GM23338 (cell line): Measurements from ENCODE around the gene ITGB7.

Source experiments
- EZH2 ChIP-seq: fragments of 200-600 bp; sonication (generic); IDR thresholded peaks from one replicate; pipeline ENCODE4 v1.8.0; 2017; ENCODE audit warnings: antibody characterized with exemption, mild to moderate bottlenecking, low read depth; ENCODE audit not compliant: unreplicated experiment
- EZH2phosphoT487 ChIP-seq: fragments of 200-600 bp; sonication (generic); IDR thresholded peaks from one replicate; pipeline ENCODE4 v1.8.1; 2018; ENCODE audit warnings: antibody characterized with exemption; ENCODE audit not compliant: unreplicated experiment
- POLR2AphosphoS5 ChIP-seq: IDR thresholded peaks from 2 replicates; pipeline ENCODE4 v1.6.1; 2016; ENCODE audit warnings: antibody characterized with exemption, low read depth
- TF ChIP-seq, protein P1 (sequence below), 2 experiments: fragments of 200-600 bp in 1 of 2; sonication (generic) in 1 of 2; conservative IDR thresholded peaks; 2 replicates each; pipeline versions ENCODE4 v1.5.1 to v1.6.1; 2016 to 2017; ENCODE audit warnings: antibody characterized with exemption in 2 of 2, low read depth in 2 of 2, mild to moderate bottlenecking in 2 of 2, moderate library complexity in 1 of 2

GRCh38 chr12:53254816-53255545 is 47.9 kb upstream of the ITGB7 start:
- TF ChIP-seq EZH2 (no peak), POLR2AphosphoS5 (no peak), EZH2phosphoT487 (no peak)
- TF ChIP-seq, protein P1, sequence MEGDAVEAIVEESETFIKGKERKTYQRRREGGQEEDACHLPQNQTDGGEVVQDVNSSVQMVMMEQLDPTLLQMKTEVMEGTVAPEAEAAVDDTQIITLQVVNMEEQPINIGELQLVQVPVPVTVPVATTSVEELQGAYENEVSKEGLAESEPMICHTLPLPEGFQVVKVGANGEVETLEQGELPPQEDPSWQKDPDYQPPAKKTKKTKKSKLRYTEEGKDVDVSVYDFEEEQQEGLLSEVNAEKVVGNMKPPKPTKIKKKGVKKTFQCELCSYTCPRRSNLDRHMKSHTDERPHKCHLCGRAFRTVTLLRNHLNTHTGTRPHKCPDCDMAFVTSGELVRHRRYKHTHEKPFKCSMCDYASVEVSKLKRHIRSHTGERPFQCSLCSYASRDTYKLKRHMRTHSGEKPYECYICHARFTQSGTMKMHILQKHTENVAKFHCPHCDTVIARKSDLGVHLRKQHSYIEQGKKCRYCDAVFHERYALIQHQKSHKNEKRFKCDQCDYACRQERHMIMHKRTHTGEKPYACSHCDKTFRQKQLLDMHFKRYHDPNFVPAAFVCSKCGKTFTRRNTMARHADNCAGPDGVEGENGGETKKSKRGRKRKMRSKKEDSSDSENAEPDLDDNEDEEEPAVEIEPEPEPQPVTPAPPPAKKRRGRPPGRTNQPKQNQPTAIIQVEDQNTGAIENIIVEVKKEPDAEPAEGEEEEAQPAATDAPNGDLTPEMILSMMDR (conservative IDR thresholded peaks at IDR 0.05; ENCODE audit: low read depth in 2 of 2), result no peak
